Aortic smooth muscle cell (primary cell): ENCODE data around the gene COL4A1. TPM values are rescaled to one million over a fixed set of nuclear protein-coding genes. Genes with fewer than 3 reads are reported as not detected.

Source experiments
- total RNA-seq: library from RNA; depleted of rRNA; stranded (reverse); fragments of >200 nt; gene quantifications from 2 replicates; pipeline ENCODE4 v1.2.3, GENCODE V29; 2014

The COL4A1 gene
- 295 and 311 TPM in 2 replicates for total RNA-seq

DNA sequence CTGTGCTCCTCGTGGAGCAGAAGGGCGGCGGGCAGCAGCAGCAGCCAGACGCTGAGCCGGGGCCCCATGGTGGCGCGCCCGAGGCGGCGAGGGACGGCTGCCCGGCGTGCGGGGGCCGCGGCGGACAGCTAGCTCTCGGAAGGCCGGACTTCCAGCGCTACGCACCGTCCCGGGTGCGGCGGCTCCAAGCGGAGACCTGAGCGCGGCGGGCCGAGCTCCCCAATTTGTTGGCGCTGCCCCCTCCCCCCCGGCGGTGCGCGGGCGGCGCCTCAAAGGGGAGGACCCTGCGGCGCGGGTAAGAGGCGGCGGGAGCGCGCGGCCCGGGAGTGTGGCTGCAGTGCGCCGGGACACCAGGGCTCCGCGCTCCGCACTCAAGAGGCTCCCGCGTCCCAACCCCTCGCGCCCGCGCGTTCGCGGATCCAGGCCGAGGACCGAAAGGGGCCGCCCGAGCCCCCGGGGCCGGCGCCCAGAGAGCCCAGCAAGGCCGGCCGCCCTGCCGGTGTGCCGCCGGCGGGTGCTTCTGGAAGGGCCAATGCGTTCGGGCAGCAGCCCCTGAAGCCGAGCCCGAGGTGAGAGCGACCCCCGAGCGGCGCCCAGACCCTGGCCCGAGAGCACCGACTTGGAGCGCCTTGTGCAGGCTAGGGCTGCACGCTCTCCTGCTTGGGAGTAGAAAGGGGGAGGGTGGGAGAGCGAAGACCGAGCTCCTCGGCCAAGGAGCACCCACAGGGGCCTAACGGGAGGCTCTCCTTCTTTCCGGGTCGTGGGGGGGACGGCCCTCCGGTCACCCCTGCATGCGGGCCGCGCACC is at the start of gene COL4A1, which contains the start of gene COL4A2:
Gene COL4A1, minus strand, starts transcription at position 198 of the 807 bp plus-strand sequence. Its CDS starts 130 bp downstream, at position 68.
Gene COL4A2, plus strand, starts transcription at position 325 of the 807 bp plus-strand sequence. CDS start 620 bp downstream, outside the sequence.

Other genes starting within 250 kb of the COL4A1 start
- gene COL4A2, start 127 bp upstream of the COL4A1 start, total RNA-seq: 358 and 394 TPM in 2 replicates